B cell (primary cell): ENCODE measurements around the gene ALDOB.

Experiments
- CTCF ChIP-seq: fragments of 200-600 bp; IDR thresholded peaks from one replicate; pipeline ENCODE4 v1.8.0; 2022; ENCODE audit warnings: antibody characterized with exemption, mild to moderate bottlenecking
- EZH2 ChIP-seq: IDR thresholded peaks from 2 replicates; pipeline ENCODE4 v1.6.1; 2012; ENCODE audit warnings: borderline replicate concordance, low read depth, mild to moderate bottlenecking, moderate library complexity, low read length; ENCODE audit not compliant: insufficient read depth, poor library complexity, severe bottlenecking

- TF ChIP-seq EZH2 (no peak), CTCF (no peak)
Observed at GRCh38 chr9:101417977-101418376, 17.6 kb downstream of the ALDOB start.
